OCI-LY3 (cell line): Measurements from ENCODE around the gene SSBP2.

Experiments
- H2AFZ ChIP-seq: fragments of 200-600, 300-600 bp; shearing (Covaris generic); 2 replicates; pipeline ENCODE4 v1.6.0; 2014; ENCODE audit warnings: antibody characterized with exemption, low read depth, low read length
- H3K27ac ChIP-seq: fragments of 200-600, 300-600 bp; sonication (generic); 2 replicates; pipeline ENCODE4 v1.5.1; 2014; ENCODE audit warnings: mild to moderate bottlenecking, low read length, moderate library complexity, mixed read lengths
- H3K27me3 ChIP-seq: fragments of 200-600, 300-600 bp; sonication (generic); 2 replicates; pipeline ENCODE4 v1.6.1; 2014; ENCODE audit warnings: low read depth, low read length, mixed read lengths
- H3K36me3 ChIP-seq: fragments of 200-600, 300-600 bp; sonication (generic); replicated peaks from 2 replicates; pipeline ENCODE3; 2014; ENCODE audit warnings: low read depth, low read length, mixed read lengths
- H3K4me1 ChIP-seq: fragments of 300-600, 200-600 bp; sonication (generic); 2 replicates; pipeline ENCODE4 v1.6.1; 2014; ENCODE audit warnings: low read length, mixed read lengths
- H3K4me2 ChIP-seq: fragments of 200-600, 300-600 bp; sonication (generic); 2 replicates; pipeline ENCODE4 v1.6.1; 2014; ENCODE audit warnings: low read length, mixed read lengths
- H3K4me3 ChIP-seq: fragments of 300-600, 200-600 bp; sonication (generic); 2 replicates; pipeline ENCODE4 v1.5.1; 2014; ENCODE audit warnings: antibody characterized with exemption, mild to moderate bottlenecking, low read length, moderate library complexity
- H3K79me2 ChIP-seq: fragments of 300-600, 200-600 bp; shearing (Covaris generic); 2 replicates; pipeline ENCODE4 v1.6.1; 2014; ENCODE audit warnings: mild to moderate bottlenecking, low read length, mixed read lengths
- H3K9ac ChIP-seq: fragments of 300-600, 200-600 bp; shearing (Covaris generic); 2 replicates; pipeline ENCODE4 v1.6.0; 2014; ENCODE audit warnings: mild to moderate bottlenecking, low read length, moderate library complexity
- H3K9me3 ChIP-seq: fragments of 200-600, 300-600 bp; shearing (Covaris generic); 2 replicates; pipeline ENCODE4 v1.6.1; 2014; ENCODE audit warnings: low read length, mixed read lengths; ENCODE audit not compliant: insufficient read depth
- H4K20me1 ChIP-seq: fragments of 200-600, 300-600 bp; sonication (generic); 2 replicates; pipeline ENCODE4 v1.6.1; 2016; ENCODE audit warnings: low read length, mixed read lengths; ENCODE audit not compliant: insufficient read depth
- CTCF ChIP-seq: fragments of 200-600, 300-600 bp; sonication (generic); IDR thresholded peaks from 2 replicates; pipeline ENCODE4 v1.5.1; 2014; ENCODE audit warnings: antibody characterized with exemption, low read length, low read depth
- EZH2phosphoT487 ChIP-seq: fragments of 200-600 bp; shearing (Covaris generic); IDR thresholded peaks from 2 replicates; pipeline ENCODE4 v1.6.1; 2018; ENCODE audit warnings: antibody characterized with exemption, mixed run types, low read depth

Gene SSBP2

GRCh38 chr5:81429363-81429762 lies 321.5 kb downstream of the SSBP2 start:
- H3K4me3 ChIP-seq, result no peak overlapping the region
- no peaks in the 10 kb centered on the region for H3K36me3 ChIP-seq
- no peaks in the 10 kb centered on the region for H3K27me3 ChIP-seq
- TF ChIP-seq EZH2phosphoT487, result no peak
- H3K9me3 ChIP-seq, result no peaks in the 10 kb centered on the region
- no peak overlapping the region for H2AFZ ChIP-seq
- no peak overlapping the region for H3K4me2 ChIP-seq
- no peak overlapping the region for H3K27ac ChIP-seq
- no peaks in the 10 kb centered on the region for H3K4me1 ChIP-seq
- no peaks in the 10 kb centered on the region for H3K79me2 ChIP-seq
- no peak overlapping the region for H3K9ac ChIP-seq
- H4K20me1 ChIP-seq, result no peaks in the 10 kb centered on the region

- H3K9ac ChIP-seq, result no peak overlapping the region
- no peaks in the 10 kb centered on the region for H3K36me3 ChIP-seq
- no peaks in the 10 kb centered on the region for H3K9me3 ChIP-seq
- H3K4me3 ChIP-seq, result no peak overlapping the region
- no peak overlapping the region for H2AFZ ChIP-seq
- H3K4me2 ChIP-seq, result no peak overlapping the region
- TF ChIP-seq EZH2phosphoT487, result no peak
- no peaks in the 10 kb centered on the region for H3K27me3 ChIP-seq
- H4K20me1 ChIP-seq, result no peaks in the 10 kb centered on the region
- H3K79me2 ChIP-seq, result no peaks in the 10 kb centered on the region
- H3K4me1 ChIP-seq, result no peaks in the 10 kb centered on the region
- H3K27ac ChIP-seq, result no peak overlapping the region
Observed at GRCh38 chr5:81428861-81429260, 322.0 kb downstream of the SSBP2 start.

GRCh38 chr5:81428446-81428845 lies 322.5 kb downstream of the SSBP2 start:
- Histone ChIP-seq H2AFZ (no peak overlapping the region), H3K36me3 (no peaks in the 10 kb centered on the region), H4K20me1 (no peaks in the 10 kb centered on the region), H3K27me3 (no peaks in the 10 kb centered on the region), H3K9me3 (no peaks in the 10 kb centered on the region), H3K4me2 (no peak overlapping the region), H3K79me2 (no peaks in the 10 kb centered on the region), H3K27ac (no peak overlapping the region), H3K9ac (no peak overlapping the region), H3K4me3 (no peak overlapping the region), H3K4me1 (no peaks in the 10 kb centered on the region)
- TF ChIP-seq CTCF (no peak), EZH2phosphoT487 (no peak)

GRCh38 chr5:81427566-81427965 lies 323.3 kb downstream of the SSBP2 start:
- Histone ChIP-seq H4K20me1 (no peaks in the 10 kb centered on the region), H3K4me1 (no peaks in the 10 kb centered on the region), H2AFZ (no peak overlapping the region), H3K4me3 (no peak overlapping the region), H3K27me3 (no peaks in the 10 kb centered on the region), H3K9ac (no peak overlapping the region), H3K27ac (no peak overlapping the region), H3K4me2 (no peak overlapping the region), H3K79me2 (no peaks in the 10 kb centered on the region), H3K36me3 (no peaks in the 10 kb centered on the region), H3K9me3 (no peaks in the 10 kb centered on the region)
- TF ChIP-seq CTCF (no peak), EZH2phosphoT487 (no peak)

- Histone ChIP-seq H3K27ac (no peak overlapping the region), H3K4me2 (no peak overlapping the region), H3K27me3 (no peaks in the 10 kb centered on the region), H3K79me2 (no peaks in the 10 kb centered on the region), H3K4me3 (no peak overlapping the region), H3K9me3 (no peaks in the 10 kb centered on the region), H3K36me3 (no peaks in the 10 kb centered on the region), H3K9ac (no peak overlapping the region), H2AFZ (no peak overlapping the region), H4K20me1 (no peaks in the 10 kb centered on the region), H3K4me1 (no peaks in the 10 kb centered on the region)
- TF ChIP-seq CTCF (no peak), EZH2phosphoT487 (no peak)
Observed at GRCh38 chr5:81426359-81427030, 324.4 kb downstream of the SSBP2 start.
